ENCODE results near the gene HRH3.

Gene HRH3

DNA sequence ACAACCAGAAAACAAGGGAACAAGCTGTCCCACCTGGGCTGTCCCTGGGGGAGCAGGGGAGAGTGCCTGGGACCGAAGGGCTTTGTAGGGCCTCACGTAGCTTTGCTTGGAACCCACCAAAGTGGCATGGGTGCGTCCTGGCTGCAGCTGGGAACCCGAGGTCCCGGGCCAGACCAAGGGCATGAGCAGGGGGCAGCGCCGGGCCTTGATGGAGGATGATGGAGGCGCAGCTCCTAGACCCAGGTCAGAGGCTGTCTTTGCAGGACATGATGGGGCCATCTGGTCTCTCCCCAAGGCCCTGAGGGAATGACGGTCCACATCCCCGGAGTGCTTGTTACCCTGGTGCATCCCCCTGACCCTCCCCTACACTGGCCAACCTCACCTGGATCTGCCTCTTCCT is 10.6 kb upstream of the HRH3 start:
- no peak overlapping the region for H2AFZ ChIP-seq (ENCODE audit: low read depth, low read length)

DNA sequence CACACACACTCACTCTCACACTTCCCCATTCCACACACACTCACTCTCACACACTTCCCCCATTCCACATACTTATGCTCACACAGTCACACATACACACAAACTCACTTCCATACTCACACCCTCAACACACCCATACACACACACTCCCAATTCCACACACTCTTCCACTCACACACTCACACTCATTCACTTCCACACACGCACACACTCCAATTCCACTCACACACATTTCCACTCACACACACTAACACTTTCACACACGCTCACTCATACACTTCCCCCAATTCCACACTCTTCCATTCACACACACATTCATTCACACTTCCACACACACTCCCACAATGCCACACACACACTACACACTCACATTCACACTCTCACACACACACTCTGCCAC is 10.2 kb upstream of the HRH3 start:
- Histone ChIP-seq H3K36me3 (ENCODE audit: insufficient read depth, low read length) (no peaks in the 10 kb centered on the region), H3K4me3 (ENCODE audit: low read depth in 1 of 2, low read length in 2 of 2) (no peak overlapping the region), H3K9ac (ENCODE audit: low read depth, low read length) (no peak overlapping the region), H4K20me1 (ENCODE audit: insufficient read depth, low read length) (peaks cover 32% of the 10 kb centered on the region), H3K79me2 (ENCODE audit: insufficient read depth, low read length) (no peaks in the 10 kb centered on the region), H3K27me3 (ENCODE audit: insufficient read depth, low read length, poor library complexity) (peaks cover 3% of the 10 kb centered on the region), H3K4me2 (ENCODE audit: insufficient read depth, low read length) (no peak overlapping the region), H2AFZ (ENCODE audit: low read depth, low read length) (no peak overlapping the region), H3K4me1 (ENCODE audit: insufficient read depth, low read length) (no peaks in the 10 kb centered on the region), H3K27ac (ENCODE audit: low read length) (no peak overlapping the region), H3K9me3 (ENCODE audit: insufficient read depth, low read length, severe bottlenecking) (no peaks in the 10 kb centered on the region)
- DNase-seq (no peak), ATAC-seq (ENCODE audit: insufficient read depth, low read depth) (no peak)
- TF ChIP-seq, protein P1, sequence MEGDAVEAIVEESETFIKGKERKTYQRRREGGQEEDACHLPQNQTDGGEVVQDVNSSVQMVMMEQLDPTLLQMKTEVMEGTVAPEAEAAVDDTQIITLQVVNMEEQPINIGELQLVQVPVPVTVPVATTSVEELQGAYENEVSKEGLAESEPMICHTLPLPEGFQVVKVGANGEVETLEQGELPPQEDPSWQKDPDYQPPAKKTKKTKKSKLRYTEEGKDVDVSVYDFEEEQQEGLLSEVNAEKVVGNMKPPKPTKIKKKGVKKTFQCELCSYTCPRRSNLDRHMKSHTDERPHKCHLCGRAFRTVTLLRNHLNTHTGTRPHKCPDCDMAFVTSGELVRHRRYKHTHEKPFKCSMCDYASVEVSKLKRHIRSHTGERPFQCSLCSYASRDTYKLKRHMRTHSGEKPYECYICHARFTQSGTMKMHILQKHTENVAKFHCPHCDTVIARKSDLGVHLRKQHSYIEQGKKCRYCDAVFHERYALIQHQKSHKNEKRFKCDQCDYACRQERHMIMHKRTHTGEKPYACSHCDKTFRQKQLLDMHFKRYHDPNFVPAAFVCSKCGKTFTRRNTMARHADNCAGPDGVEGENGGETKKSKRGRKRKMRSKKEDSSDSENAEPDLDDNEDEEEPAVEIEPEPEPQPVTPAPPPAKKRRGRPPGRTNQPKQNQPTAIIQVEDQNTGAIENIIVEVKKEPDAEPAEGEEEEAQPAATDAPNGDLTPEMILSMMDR (IDR thresholded peaks at IDR 0.05; ENCODE audit: borderline replicate concordance, extremely low read depth, low read length, poor library complexity, severe bottlenecking): no peak
- TF ChIP-seq EZH2 (IDR thresholded peaks at IDR 0.05; ENCODE audit: borderline replicate concordance, low read depth, low read length, severe bottlenecking): no peak

More for the DNA sequence above, 10.6 kb upstream of the HRH3 start:
- TF ChIP-seq EZH2 (IDR thresholded peaks at IDR 0.05; ENCODE audit: borderline replicate concordance, low read depth, low read length, severe bottlenecking): no peak
- TF ChIP-seq, protein P1 (IDR thresholded peaks at IDR 0.05; ENCODE audit: borderline replicate concordance, extremely low read depth, low read length, poor library complexity, severe bottlenecking): no peak
- Histone ChIP-seq H4K20me1 (ENCODE audit: insufficient read depth, low read length) (peaks cover 29% of the 10 kb centered on the region), H3K27me3 (ENCODE audit: insufficient read depth, low read length, poor library complexity) (peaks cover 3% of the 10 kb centered on the region), H3K4me2 (ENCODE audit: insufficient read depth, low read length) (no peak overlapping the region), H3K9ac (ENCODE audit: low read depth, low read length) (no peak overlapping the region), H3K27ac (ENCODE audit: low read length) (no peak overlapping the region), H3K4me1 (ENCODE audit: insufficient read depth, low read length) (no peaks in the 10 kb centered on the region), H3K36me3 (ENCODE audit: insufficient read depth, low read length) (no peaks in the 10 kb centered on the region), H3K9me3 (ENCODE audit: insufficient read depth, low read length, severe bottlenecking) (no peaks in the 10 kb centered on the region), H3K4me3 (ENCODE audit: low read depth in 1 of 2, low read length in 2 of 2) (no peak overlapping the region), H3K79me2 (ENCODE audit: insufficient read depth, low read length) (no peaks in the 10 kb centered on the region)
- ATAC-seq (ENCODE audit: insufficient read depth, low read depth) (no peak), DNase-seq (no peak)

DNA sequence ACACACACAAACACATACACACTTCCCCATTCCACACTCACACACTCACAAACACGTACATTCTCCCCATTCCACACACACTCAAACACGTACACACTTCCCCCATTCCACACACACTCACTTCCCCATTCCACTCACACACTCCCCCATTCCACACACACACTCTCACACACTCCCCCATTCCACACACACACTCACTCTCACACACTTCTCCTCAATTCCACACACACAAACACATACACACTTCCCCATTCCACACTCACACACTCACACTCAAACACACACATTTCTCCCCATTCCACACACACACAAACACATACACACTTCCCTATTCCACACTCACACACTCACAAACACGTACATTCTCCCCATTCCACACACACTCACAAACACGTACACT is 9.6 kb upstream of the HRH3 start:
- Histone ChIP-seq H3K4me3 (ENCODE audit: low read depth in 1 of 2, low read length in 2 of 2) (no peak overlapping the region), H3K9me3 (ENCODE audit: insufficient read depth, low read length, severe bottlenecking) (no peaks in the 10 kb centered on the region), H2AFZ (ENCODE audit: low read depth, low read length) (no peak overlapping the region), H3K27me3 (ENCODE audit: insufficient read depth, low read length, poor library complexity) (peaks cover 3% of the 10 kb centered on the region), H3K27ac (ENCODE audit: low read length) (no peak overlapping the region), H3K4me1 (ENCODE audit: insufficient read depth, low read length) (no peaks in the 10 kb centered on the region), H3K36me3 (ENCODE audit: insufficient read depth, low read length) (no peaks in the 10 kb centered on the region), H4K20me1 (ENCODE audit: insufficient read depth, low read length) (peaks cover 32% of the 10 kb centered on the region), H3K4me2 (ENCODE audit: insufficient read depth, low read length) (no peak overlapping the region), H3K79me2 (ENCODE audit: insufficient read depth, low read length) (no peaks in the 10 kb centered on the region), H3K9ac (ENCODE audit: low read depth, low read length) (no peak overlapping the region)
- no peak for TF ChIP-seq EZH2 (IDR thresholded peaks at IDR 0.05; ENCODE audit: borderline replicate concordance, low read depth, low read length, severe bottlenecking)
- TF ChIP-seq, protein P1 (IDR thresholded peaks at IDR 0.05; ENCODE audit: borderline replicate concordance, extremely low read depth, low read length, poor library complexity, severe bottlenecking): no peak
- DNase-seq (no peak), ATAC-seq (ENCODE audit: insufficient read depth, low read depth) (no peak)
